ENCODE data around the gene PRDM7.

PRDM7 gene

DNA sequence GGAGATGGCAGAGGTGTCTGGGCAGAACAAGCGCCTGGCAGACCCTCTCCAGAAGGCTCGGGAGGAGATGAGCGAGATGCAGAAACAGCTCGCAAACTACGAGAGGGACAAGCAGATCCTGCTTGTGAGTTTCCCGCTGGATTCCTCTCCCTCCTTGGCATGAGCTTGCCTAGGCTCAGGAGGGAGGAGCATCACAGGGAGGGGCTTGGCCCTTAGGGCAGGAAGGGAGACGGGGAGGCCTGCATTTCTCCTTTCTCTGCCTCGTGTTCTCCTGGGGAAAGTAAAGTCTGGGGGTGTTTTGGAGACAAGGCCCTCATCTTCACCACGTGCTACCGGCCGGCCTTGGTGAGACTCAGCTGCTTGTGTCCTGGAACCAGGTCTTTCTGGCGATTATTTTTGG, 39.9 kb downstream of the PRDM7 start:
- no peak for DNase-seq (ENCODE audit: low read depth in 2 of 2)

DNA sequence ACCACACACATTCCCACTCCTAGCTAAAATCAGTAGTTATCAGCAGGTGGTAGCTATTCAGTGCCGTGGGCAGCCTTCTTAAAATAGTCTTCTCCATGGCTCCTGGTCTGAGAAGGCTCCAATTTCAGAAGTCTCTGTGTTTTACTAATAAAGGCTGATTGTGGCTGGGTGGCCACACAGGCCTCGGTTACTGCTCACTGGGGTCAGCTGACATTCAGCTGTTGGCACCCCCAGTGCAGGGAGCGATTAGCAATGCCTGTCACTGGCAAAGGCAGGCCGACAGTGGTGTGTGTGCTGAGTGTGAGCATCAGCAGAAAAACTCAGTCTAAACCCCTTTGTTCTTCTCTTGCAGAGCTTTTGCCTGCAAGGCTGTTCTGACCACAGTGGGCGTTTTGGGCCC, 41.2 kb downstream of the PRDM7 start:
- DNase-seq (ENCODE audit: low read depth in 2 of 2), result no peak

DNA sequence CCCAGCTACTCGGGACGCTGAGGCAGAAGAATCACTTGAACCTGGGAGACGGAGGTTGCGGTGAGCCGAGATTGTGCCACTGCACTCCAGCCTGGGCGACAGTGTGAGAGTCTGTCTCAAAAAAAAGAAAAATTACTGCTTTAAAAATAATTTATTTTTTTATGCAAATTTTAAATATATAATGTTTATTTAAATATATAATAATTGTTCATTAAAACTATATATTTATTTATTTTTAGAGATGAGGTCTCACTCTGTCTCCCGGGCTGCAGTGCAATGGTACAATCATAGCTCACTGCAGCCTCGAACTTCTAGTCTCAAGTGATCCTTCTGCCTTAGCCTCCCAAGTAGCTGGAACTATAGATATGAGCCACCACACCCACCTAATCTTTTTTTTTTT, 42.6 kb downstream of the PRDM7 start:
- no peak for DNase-seq (ENCODE audit: low read depth in 2 of 2)

DNA sequence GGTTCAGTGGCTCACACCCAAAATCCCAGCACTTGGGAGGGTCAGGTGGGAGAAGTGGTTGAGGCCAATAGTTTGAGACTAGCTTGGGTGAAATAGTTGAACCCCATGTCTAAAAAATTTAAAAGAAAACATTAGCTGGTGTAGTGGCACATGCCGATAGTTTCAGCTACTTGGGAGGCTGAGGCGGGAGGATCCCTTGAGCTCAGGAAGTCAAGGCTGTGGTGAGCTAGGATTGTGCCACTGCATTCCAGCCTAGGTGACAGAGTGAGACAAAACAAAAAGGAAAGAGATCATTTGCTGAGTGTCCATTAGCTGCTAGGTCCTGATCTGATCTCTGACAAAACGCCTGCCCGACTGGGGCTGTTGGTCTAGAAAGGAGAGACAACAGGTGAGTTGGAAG, 43.7 kb downstream of the PRDM7 start:
- DNase-seq (ENCODE audit: low read depth in 2 of 2), result no peak

DNA sequence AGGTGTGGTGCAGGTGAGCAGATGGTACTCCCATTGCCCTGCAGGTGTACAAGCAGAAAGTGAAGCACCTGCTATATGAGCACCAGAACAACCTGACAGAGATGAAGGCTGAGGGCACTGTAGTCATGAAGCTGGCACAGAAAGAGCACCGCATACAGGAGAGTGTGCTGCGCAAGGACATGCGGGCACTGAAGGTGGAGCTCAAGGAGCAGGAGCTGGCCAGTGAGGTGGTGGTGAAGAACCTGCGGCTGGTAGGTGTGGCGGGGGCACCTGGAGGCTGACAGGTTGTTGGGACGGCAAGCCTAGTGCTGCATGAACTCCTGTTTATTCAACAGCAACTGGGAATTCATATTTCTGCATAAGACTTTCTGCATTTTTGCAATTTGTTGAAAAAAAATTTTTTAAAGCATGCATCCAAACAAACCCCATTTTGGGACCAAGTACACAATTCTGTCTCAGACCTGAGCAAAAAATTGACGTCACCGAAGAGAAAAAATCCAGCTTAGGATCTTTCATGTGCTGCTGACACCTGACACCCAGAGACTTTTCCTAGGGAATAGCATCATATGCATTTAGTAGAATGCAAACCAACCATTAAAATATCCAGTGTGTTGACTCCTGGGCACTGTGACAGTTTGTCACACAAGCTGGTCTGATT, 44.3 kb downstream of the PRDM7 start:
- peak; percentile 17 to 30 for DNase-seq (ENCODE audit: low read depth in 2 of 2)

DNA sequence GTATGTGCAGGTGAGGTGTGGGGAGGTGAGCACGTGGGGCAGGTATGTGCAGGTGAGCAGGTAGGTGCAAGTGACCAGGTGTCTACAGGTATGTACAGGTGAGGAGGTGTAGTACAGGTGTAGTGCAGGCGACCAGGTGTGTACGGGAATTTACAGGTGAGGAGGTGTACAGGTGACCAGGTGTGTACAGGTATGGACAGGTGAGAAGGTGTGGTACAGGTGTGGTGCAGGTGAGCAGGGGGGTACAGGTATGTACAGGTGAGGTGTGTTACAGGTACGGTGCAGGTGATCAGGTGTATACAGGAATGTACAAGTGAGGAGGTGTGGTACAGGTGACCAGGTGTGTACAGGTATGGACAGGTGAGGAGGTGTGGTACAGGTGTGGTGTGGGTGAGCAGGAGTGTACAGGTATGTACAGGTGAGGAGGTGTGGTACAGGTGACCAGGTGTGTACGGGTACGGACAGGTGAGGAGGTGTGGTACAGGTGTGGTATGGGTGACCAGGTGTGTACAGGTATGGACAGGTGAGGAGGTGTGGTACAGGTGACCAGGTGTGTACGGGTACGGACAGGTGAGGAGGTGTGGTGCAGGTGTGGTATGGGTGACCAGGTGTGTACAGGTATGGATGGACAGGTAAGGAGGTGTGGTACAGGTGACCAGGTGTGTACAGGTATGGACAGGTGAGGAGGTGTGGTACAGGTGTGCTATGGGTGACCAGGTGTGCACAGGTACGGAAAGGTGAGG, 45.0 kb downstream of the PRDM7 start:
- peak; percentile 13 to 19 for DNase-seq (ENCODE audit: low read depth in 2 of 2)

DNA sequence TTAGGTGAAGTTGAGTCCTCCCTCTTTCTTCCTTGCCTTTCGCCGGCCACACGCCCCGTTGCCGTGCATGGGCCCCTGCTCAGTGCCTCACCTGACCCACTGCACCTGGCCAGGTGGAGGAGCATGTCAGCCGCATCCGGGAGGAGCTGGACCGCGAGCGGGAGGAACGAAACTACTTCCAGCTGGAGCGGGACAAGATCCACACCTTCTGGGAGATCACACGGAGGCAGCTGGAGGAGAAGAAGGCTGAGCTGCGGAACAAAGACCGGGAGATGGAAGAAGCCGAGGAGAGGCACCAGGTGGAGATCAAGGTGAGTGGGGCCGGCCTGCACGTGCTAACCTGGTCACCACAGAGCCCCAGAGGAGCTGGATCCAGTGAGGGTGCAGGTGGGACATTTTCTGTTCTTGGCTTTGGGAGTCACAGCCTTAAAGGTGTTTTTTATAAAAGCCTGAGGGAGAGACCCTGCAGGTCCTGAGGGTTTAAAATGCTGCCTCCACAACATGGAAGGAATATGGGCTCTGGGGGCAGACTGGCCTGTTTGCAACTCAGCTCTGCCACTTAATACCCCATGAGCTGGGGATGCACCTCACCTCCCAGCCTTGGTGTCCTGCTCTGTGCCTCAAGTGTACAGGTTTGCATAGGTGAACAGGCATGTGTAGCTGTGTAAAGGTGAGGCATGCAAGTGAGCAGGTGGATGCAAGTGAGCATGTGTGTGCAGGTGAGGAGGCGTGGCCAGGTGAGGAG, 45.8 kb downstream of the PRDM7 start:
- no peak for DNase-seq (ENCODE audit: low read depth in 2 of 2)

DNA sequence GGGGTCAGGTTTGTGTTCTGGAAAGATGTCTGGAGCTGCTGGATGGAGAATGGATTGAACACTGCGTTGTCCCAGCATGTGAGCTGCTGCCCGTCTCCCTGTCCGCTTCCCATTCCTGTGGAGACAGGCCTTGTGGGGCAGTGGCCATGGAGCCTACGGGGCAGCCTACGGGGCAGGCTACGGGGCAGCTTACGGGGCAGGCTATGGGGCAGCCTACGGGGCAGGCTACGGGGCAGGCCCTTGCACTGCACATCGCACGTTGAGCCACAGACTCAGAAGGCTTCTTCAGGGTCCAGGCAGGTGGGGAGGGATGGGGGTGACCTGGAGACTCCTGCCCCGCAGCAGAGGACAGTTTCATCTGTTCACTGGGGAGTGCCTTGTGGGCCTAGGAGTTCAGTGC, 48.1 kb downstream of the PRDM7 start:
- no peak for DNase-seq (ENCODE audit: low read depth in 2 of 2)

DNA sequence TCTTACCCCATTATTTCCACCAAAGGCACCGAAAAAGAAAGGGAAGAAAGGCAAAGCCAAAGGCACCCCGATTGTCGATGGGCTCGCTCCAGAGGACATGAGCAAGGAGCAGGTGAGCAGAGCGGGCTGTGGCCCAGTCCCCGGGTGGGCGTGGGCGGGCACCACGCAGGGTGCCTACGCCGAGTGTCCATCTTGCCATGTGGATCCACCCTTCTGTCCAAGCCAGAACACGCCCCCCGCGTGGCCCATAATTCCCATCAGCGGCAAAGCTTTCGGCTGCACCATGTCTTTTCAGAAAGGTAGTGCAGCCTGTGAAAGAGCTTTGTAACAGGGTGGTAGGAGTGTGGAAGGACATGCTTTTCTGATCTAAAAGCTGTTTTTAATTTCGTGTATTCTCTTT, 49.5 kb downstream of the PRDM7 start:
- no peak for DNase-seq (ENCODE audit: low read depth in 2 of 2)

DNA sequence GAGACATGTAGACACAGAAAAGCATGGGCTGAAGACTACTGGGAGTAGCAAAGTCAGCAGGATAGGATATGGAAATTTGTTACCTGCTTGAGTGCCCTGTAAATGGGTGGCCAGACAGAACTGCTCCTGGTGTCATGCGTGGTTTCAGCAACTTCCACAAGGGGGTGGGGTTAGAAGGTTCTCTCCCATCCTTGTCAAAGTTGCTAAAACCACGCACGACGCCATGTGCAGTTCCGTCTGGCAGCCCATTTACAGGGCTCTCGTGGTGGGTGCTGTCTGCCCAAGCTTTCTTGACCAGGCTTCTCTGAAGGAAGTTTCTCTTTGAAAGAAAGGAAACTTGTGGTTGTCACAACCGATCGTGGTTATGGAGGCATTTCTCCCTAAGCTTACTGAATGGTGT, 51.0 kb downstream of the PRDM7 start:
- no peak for DNase-seq (ENCODE audit: low read depth in 2 of 2)

DNA sequence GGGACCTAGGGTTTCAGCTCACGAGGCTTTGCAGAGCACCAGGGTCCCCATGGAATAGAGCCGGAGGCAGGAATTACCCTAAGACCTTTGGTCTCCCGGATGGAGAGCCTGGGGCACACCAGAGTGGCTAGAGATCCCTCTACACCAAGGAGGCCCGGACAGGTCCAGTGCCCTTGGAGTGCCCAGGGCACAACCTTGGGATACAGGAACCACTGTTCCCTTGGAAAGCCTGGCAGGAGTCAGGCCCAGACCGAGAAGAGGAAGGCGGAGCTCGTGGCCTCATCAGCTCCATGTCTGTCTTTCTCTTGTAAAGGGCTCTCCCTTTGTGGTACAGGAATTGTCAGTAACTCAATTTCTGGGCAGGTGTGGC, 54.1 kb downstream of the PRDM7 start:
- DNase-seq (ENCODE audit: low read depth in 2 of 2), result no peak

DNA sequence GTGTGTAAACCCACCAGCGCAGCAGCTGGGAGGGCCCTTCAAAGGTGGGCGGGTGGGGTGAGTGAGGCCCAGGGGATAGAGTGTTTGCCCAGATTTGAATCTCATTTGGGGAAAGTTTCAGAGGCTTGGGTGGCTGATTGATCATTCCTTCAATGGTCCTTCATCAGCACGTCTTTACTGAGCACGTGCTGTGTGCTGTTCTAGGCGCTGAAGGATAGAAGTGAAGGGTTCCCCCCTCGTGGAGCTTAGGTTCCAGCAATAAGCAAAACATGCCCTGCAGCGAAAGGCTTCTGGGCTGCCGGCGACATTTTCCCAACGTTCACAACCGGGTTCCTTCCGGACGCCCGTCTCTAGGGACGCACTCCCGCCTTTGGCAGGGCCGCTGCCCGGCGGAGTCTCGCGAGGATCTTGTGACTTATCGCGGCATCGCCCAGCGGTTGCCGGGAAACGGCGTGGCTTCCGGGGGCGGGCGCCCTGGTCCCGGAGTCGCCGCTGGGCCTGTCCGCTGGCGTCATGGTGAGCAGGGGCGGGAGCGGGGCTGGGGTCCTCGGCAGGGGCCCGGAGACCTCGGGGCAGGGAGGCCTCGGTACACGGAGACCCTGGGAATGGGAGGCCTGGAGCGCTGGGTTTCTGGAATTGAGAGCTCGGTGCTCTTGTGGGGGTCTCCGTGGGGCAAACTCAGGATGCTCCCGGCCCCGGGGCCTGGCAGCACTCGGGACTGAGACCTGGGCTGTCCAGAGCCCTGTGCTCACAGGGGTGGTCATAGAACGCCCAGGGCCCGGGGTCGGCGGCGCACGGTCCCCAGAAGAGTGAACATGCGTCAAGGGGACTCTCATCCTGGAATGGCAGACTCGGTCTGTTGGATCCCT, 54.7 kb downstream of the PRDM7 start:
- DNase-seq (ENCODE audit: low read depth in 2 of 2), result peak; percentile 56 to 64

DNA sequence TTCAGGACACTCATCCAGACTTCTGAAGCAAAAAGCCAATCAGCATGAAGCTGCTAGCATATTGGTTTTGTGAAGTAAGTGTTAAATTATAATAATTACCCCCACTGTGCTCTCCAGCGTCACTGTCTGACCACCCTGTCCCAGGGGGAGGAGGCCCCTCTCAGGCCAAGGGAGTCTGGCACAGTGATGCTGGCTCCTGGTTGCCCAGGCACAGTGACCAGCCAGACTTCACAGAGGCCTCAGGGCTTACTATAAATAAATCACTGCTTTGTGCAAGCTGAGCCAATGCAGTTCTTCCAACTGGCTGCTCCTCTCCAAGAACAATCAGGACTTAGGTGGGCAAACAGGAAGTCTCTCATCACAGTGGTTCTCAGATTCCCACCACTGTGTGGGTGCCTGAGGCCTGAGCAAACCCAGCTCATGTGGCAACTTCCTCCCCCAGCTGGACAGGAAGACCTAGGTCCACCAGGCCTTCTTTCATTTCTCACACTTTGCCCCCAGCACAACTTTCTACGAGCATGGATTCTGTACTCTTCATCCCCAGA, 56.2 kb downstream of the PRDM7 start:
- no peak for DNase-seq (ENCODE audit: low read depth in 2 of 2)

DNA sequence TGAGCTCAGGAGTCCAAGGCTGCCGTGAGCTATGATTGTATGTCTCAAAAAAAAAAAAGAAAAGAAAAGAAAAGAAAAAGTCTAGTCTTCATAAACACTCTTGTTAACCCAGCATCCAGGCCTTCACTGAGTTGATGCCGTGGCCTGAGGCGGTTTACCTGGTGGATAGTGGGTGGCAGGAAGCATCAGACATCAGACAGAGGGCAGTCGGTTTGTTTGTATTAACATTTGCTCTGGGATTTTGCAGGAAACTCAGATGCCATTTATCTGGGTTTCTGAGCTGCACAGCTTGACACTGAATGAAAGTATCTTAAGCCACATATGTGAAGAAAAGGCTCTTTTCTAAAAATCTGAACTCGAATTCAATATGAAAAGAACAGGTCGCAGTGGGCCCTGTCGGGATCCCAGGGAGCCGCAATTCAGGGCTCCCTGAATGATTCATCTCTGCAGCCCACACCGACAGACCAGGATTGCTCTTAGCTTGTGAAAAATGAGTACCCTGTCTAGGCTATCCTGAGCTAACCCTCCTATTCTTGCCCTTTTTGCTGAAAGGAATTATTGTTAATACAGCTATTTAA, 56.8 kb downstream of the PRDM7 start:
- no peak for DNase-seq (ENCODE audit: low read depth in 2 of 2)

DNA sequence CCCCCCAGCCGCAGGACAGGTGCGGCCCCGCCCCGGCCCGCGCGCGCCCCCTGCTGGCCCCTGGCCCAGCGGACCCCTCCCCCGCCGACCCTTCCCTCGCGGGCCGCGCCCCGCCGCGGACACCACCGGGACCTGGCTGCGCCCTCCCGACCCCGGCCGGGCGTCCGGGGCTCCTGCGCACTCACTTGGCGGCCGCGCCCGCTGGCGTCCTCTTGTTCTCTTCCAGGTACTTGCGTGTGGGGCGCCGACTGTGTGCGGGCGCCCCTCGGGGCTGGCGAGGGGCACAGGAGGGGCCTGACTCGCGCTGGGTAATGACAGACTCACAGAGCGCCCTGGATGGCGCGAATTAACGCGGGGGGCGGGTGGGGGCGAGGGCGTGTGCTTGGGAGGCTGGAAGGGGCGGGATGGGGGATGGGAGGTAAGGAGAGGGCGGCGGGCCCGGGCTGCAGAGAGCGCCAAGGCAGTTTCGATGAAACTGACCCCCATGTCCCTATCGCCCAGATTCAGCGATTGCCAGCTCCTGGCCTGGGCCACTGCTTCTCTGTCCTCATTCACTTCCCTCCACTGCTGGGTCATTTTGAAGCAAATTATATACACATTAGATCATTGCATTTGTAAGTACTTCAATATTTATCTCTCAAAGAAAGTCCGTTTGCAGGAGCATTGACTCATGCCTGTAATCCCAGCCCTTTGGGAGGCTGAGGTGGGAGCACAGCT, 57.4 kb downstream of the PRDM7 start:
- DNase-seq (ENCODE audit: low read depth in 2 of 2), result peak in 1 of 2 experiments; percentile 13

DNA sequence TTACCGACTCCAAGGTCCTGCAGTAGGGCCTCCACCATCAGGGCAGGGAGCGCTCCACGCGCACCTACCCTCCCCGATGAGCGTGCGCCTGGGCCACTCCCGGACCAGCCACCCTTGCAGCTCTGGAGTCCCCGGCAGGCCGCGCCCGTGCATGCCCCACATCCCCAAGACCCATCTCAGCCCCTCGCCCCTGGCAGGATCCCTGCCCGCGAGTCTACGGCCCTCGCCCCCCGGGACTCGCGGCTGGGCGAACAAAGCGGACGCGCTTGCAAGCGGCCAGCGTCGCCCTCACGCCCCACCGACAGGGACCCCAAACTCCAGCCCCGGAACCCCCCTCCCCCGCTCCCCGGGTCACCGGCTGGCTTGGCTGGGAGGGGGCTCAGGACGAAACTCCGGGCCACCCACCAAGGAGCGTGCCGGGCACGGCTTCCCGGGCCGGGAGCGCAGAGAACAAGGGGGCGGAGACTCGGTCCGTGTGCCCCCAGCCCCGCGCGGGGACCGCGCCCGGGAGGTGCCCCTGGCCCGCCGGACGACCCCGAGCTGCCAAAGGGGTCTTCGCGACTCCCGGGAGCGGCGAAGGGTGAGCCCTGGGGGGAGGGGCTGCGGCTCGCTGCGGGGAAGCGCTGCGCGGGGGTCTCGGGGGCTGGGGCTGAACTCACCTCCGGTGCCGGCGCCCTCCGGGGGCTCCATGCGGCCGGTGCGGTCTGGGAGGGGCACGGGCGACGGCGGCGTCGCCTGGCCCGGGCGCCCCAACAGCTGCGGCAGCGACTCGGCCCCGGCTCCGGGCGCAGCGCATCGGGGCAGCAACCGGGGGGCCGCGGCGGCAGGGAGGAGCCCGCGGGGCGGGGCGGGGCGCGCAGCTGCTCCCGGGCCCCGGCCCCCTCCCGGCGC, 58.2 kb downstream of the PRDM7 start, which contains the start of gene DBNDD1:
Gene DBNDD1, minus strand, starts transcription at position 805 of the 891 bp plus-strand sequence. Its CDS starts 115 bp downstream, at position 690.
- DNase-seq (ENCODE audit: low read depth in 2 of 2), result no peak

DNA sequence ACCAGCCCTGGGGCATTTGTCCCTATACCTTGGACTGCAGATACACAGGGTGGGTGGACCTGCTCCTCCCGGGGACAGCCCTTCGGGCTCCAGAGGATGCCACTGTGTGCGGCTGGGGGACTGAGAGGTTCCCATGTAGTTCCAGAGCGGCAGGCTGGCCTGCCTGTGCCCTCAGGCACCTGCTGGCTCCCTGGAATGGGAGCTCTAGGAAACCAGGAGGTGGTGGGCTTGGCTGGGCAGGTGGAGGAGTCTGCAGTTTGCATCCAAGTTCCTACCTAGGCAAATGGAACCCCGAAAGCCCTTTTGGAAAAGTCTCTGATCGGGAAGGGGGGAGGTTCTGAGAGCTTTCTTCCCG, 58.9 kb downstream of the PRDM7 start:
- DNase-seq (ENCODE audit: low read depth in 2 of 2), result no peak

DNA sequence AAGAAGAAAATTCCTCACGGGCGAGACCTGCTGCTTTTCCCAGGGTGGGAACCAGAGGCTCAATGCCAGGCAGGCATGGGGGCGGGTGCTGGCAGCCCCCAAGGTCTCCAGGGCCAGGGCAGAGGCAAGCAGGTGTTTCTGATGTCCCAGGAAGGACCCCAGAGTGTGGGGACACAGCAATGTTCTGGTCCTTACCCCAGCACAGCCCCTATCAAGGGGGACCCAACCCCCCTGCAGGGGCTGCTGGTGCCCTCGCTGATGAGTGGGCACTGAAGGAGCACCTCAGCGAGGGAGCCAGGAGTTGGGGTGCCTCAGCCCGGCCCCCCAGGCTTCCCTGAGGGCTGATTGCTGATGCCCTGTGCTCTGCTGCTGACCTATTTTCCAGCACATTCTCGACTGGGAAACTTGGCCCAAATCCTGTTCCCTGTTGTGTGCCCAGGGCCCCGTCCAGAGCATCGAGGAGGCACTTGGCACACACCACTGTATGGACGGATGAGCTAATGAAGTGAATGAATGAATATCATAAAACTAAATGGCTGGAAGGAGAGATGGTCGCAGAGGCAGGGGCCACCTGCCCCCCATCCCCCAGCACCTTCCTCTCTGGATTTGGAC, 60.7 kb downstream of the PRDM7 start:
- no peak for DNase-seq (ENCODE audit: low read depth in 2 of 2)

Measured in fibroblast of skin of left biceps (primary cell).